Endothelial cell of umbilical vein (primary cell): ENCODE measurements around the gene IFITM10. TPM values are rescaled to one million over a fixed set of nuclear protein-coding genes. Genes with fewer than 3 reads are reported as not detected.

Source experiments
- BruUV-seq: library from RNA; stranded (reverse); fragments of 400-500 nt; replicated peaks from 2 replicates; lab custom pipeline; 2021; lab: Mats Ljungman, UMichigan
- CTCF ChIA-PET: fragments of 300-600, 350-600 bp; sonication (Branson Sonifier 250); formaldehyde crosslinking; loops from one replicate; lab custom pipeline; 2021; ENCODE audit warnings: antibody characterized with exemption, inconsistent platforms; lab: Charles Lee
- POLR2A ChIA-PET: fragments of 300-600, 350-600 bp; sonication (Branson Sonifier 250); formaldehyde crosslinking; loops from one replicate; lab custom pipeline; 2021; ENCODE audit warnings: antibody characterized with exemption, inconsistent platforms; lab: Charles Lee
- DNase-seq: peaks from one replicate; pipeline ENCODE4 v3.0.0-alpha.2; 2011; ENCODE audit warnings: low read depth, low spot score
- FAIRE-seq: peaks from 2 replicates; lab custom pipeline; 2011; peaks lifted over from hg19 to GRCh38; lab: Jason Lieb, UNC
- H2AFZ ChIP-seq: 2 replicates; pipeline ENCODE4 v1.6.0; 2012; ENCODE audit warnings: low read depth, low read length, control low read depth, inconsistent platforms
- H3K27ac ChIP-seq: 2 replicates; pipeline ENCODE4 v1.5.1; 2011; ENCODE audit warnings: low read depth, mild to moderate bottlenecking, control low read depth, low read length, moderate library complexity; ENCODE audit not compliant: insufficient read depth
- H3K27me3 ChIP-seq, 2 experiments: 2 replicates each; pipeline versions ENCODE4 v1.6.0 to v1.6.1; 2011; ENCODE audit warnings: low read length in 2 of 2, mixed read lengths in 1 of 2; ENCODE audit not compliant: control insufficient read depth in 2 of 2, insufficient read depth in 2 of 2
- H3K36me3 ChIP-seq, 2 experiments: 2 replicates in 1 of 2; 3 replicates in 1 of 2; pipeline ENCODE4 v1.5.1; 2011; ENCODE audit warnings: low read length in 2 of 2, mild to moderate bottlenecking in 1 of 2, moderate library complexity in 1 of 2; ENCODE audit not compliant: control insufficient read depth in 2 of 2, insufficient read depth in 2 of 2; ENCODE audit errors: extremely low read depth in 1 of 2
- H3K4me1 ChIP-seq: 3 replicates; pipeline ENCODE4 v1.5.1; 2011; ENCODE audit warnings: mild to moderate bottlenecking, low read length; ENCODE audit not compliant: control insufficient read depth, insufficient read depth; ENCODE audit errors: extremely low read depth
- H3K4me2 ChIP-seq: 2 replicates; pipeline ENCODE4 v1.6.1; 2011; ENCODE audit warnings: low read length, control low read depth, mixed read lengths; ENCODE audit not compliant: insufficient read depth
- H3K4me3 ChIP-seq, 3 experiments: fragments of 200-600 bp in 1 of 3; sonication (generic), shearing (Covaris generic) in 1 of 3; replicated peaks in 1 of 3; 2 replicates each; pipeline ENCODE4 v1.5.1; 2011 to 2016; ENCODE audit warnings: control low read depth in 3 of 3, low read length in 3 of 3, mild to moderate bottlenecking in 2 of 3, inconsistent platforms in 1 of 3, low read depth in 1 of 3, moderate library complexity in 1 of 3; ENCODE audit not compliant: insufficient read depth in 1 of 3
- H3K79me2 ChIP-seq: 2 replicates; pipeline ENCODE4 v1.6.0; 2012; ENCODE audit warnings: low read length, inconsistent platforms; ENCODE audit not compliant: control insufficient read depth, insufficient read depth
- H3K9ac ChIP-seq: replicated peaks from 2 replicates; pipeline ENCODE3; 2011; ENCODE audit warnings: low read length, control low read depth; ENCODE audit not compliant: insufficient read depth; ENCODE audit errors: extremely low read depth
- H3K9me1 ChIP-seq: replicated peaks from 3 replicates; pipeline ENCODE4 v1.6.0; 2011; ENCODE audit warnings: mild to moderate bottlenecking, low read length; ENCODE audit not compliant: control insufficient read depth, insufficient read depth; ENCODE audit errors: extremely low read depth
- H3K9me3 ChIP-seq: replicated peaks from 2 replicates; pipeline ENCODE4 v1.5.1; 2012; ENCODE audit warnings: low read length, inconsistent platforms; ENCODE audit not compliant: control insufficient read depth, insufficient read depth
- H4K20me1 ChIP-seq: replicated peaks from 2 replicates; pipeline ENCODE3; 2011; ENCODE audit warnings: mild to moderate bottlenecking, low read length; ENCODE audit not compliant: control insufficient read depth, insufficient read depth; ENCODE audit errors: extremely low read depth
- EZH2 ChIP-seq: IDR thresholded peaks from 2 replicates; pipeline ENCODE4 v1.6.1; 2012; ENCODE audit warnings: borderline replicate concordance, low read depth, mild to moderate bottlenecking, moderate library complexity, low read length, inconsistent platforms; ENCODE audit not compliant: severe bottlenecking
- FOS ChIP-seq: IDR thresholded peaks from 2 replicates; pipeline ENCODE4 v1.6.1; 2011; ENCODE audit warnings: mild to moderate bottlenecking, low read length, moderate library complexity, borderline replicate concordance; ENCODE audit not compliant: insufficient read depth
- GATA2 ChIP-seq: IDR thresholded peaks from 2 replicates; pipeline ENCODE4 v1.7.0; 2011; ENCODE audit warnings: low read depth, mild to moderate bottlenecking, moderate library complexity, mixed read lengths, low read length; ENCODE audit not compliant: insufficient read length, insufficient read depth
- JUN ChIP-seq: IDR thresholded peaks from 2 replicates; pipeline ENCODE4 v1.6.1; 2011; ENCODE audit warnings: borderline replicate concordance, low read depth; ENCODE audit not compliant: insufficient read length, insufficient read depth
- MYC ChIP-seq: IDR thresholded peaks from one replicate; pipeline ENCODE4 v1.6.1; 2011; ENCODE audit warnings: mild to moderate bottlenecking, low read depth, low read length
- POLR2A ChIP-seq: IDR thresholded peaks from 2 replicates; pipeline ENCODE4 v1.6.1; 2012; ENCODE audit warnings: low read depth, mild to moderate bottlenecking, control low read depth, low read length
- POLR2AphosphoS5 ChIP-seq: IDR thresholded peaks from 2 replicates; pipeline ENCODE4 v1.6.1; 2012; ENCODE audit warnings: low read depth, mild to moderate bottlenecking, control low read depth, low read length, moderate library complexity; ENCODE audit not compliant: insufficient read depth
- dilution Hi-C: fragments of 300-500 bp; cut with MboI; formaldehyde crosslinking; loops from one replicate; pipeline ENCODE4 v1.15.0; 2019; ENCODE audit warnings: low sequenced_read_pairs; ENCODE audit not compliant: extremely low pct_ligation_motif_present
- intact Hi-C: fragments of 100-400 bp; cut with micrococcal nuclease; formaldehyde crosslinking; loops from one replicate; pipeline ENCODE4 v1.10.0; 2022
- polyA plus RNA-seq, 4 experiments: library from polyadenylated mRNA; depleted of rRNA in 3 of 4; stranded (reverse) in 3 of 4; unstranded in 1 of 4; fragments of >200 nt; gene quantifications; 2 replicates each; pipeline versions ENCODE4 v1.2.1 to v1.2.3, GENCODE V29; 2011 to 2012; ENCODE audit warnings: missing spikeins in 1 of 4
- total RNA-seq: library from RNA; stranded (reverse); gene quantifications from 2 replicates; pipeline ENCODE4 v1.2.3, GENCODE V29; 2021
- TF ChIP-seq, protein P1 (sequence below): IDR thresholded peaks from 2 replicates; pipeline ENCODE4 v1.6.1; 2011; ENCODE audit not compliant: insufficient read depth, insufficient read length
- TF ChIP-seq, protein P2 (sequence below), 2 donors: IDR thresholded peaks; 1 replicate in 1 of 2; 2 replicates in 1 of 2; pipeline ENCODE4 v1.5.1; 2011; ENCODE audit warnings: low read length in 2 of 2, mild to moderate bottlenecking in 2 of 2, moderate library complexity in 2 of 2, control low read depth in 1 of 2, inconsistent platforms in 1 of 2, low read depth in 1 of 2; ENCODE audit not compliant: insufficient read depth in 1 of 2; ENCODE audit errors: extremely low read depth in 1 of 2

The IFITM10 gene
- total and polyA plus RNA-seq, 2 donors (not counting 3 experiments of a cell fraction or from before 2014, with no cell fraction given): 0.04 to 0.66 TPM

DNA sequence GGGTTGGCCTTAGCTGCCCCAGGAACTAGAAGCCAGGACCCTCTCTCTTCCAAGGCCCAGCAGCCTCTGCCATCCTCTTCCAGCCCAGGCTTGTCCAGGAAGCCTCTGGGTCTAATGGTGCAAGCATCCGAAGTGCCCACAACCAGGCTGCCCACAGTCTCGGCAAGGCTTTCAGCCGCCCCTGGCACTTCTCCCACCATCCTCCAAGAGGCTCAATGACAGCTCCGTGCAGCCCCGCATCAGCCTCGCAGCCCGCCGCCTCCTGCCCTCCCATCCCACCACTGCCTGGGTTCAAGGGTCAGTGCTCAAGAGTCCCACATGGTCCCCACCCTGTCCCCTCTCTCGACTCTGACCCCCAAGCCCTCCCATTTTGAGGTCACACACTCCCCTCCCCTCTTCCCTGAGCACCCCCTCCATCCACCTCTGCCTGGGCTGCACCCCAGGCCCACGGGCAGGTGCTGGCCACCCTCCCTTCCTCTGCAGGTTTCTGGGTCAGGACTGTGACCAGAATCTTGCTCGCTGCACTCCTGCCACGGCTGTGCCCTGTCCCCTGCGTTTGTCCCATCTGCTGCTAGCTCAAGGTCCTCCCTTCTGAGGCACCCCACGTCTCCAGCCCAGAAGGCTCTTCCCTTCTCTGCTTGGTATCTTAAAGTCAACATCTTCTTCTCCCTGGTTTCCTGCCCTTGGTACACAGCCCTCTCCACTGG, 17.2 kb downstream of the IFITM10 start:
- POLR2A ChIA-PET: no interaction called here

DNA sequence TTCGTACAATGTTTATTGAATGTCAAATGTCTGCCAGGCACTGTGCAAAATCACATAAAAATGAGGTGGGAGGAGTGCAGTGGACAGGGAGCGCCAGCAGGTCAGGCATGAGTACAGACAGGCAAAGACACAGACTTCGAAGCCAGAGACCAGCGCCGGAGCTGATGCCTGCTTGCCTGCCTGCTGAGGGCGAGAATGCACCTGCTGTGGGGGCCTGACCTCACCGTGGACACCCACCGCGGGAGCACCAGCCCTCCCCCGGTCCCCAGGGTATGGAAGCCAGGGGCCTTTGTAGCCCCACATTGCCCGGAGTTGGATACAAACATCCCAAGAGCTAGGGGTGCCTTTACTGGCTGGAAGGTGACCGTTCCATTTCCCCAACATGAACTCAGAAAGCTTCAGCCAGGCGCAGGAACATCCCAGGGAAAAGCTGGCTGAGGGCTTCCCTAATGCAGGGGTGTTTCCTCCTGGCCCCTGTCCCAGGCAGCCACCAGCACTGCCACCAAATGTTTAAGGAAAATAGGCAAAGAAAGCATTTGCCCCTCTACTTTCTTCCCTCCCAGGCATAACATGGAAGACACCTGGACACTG, 17.9 kb downstream of the IFITM10 start:
- FAIRE-seq (no peak), DNase-seq (no peak)
- no peaks in the 10 kb centered on the region for H3K9me1 ChIP-seq
- H3K79me2 ChIP-seq: no peaks in the 10 kb centered on the region
- no peak overlapping the region for H3K27ac ChIP-seq
- no peak for TF ChIP-seq JUN
- no peak for TF ChIP-seq FOS
- TF ChIP-seq, protein P1, sequence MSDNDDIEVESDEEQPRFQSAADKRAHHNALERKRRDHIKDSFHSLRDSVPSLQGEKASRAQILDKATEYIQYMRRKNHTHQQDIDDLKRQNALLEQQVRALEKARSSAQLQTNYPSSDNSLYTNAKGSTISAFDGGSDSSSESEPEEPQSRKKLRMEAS: no peak
- TF ChIP-seq GATA2: no peak
- TF ChIP-seq EZH2: no peak
- no peak for TF ChIP-seq POLR2A
- no peak for TF ChIP-seq POLR2AphosphoS5
- TF ChIP-seq, protein P2, sequence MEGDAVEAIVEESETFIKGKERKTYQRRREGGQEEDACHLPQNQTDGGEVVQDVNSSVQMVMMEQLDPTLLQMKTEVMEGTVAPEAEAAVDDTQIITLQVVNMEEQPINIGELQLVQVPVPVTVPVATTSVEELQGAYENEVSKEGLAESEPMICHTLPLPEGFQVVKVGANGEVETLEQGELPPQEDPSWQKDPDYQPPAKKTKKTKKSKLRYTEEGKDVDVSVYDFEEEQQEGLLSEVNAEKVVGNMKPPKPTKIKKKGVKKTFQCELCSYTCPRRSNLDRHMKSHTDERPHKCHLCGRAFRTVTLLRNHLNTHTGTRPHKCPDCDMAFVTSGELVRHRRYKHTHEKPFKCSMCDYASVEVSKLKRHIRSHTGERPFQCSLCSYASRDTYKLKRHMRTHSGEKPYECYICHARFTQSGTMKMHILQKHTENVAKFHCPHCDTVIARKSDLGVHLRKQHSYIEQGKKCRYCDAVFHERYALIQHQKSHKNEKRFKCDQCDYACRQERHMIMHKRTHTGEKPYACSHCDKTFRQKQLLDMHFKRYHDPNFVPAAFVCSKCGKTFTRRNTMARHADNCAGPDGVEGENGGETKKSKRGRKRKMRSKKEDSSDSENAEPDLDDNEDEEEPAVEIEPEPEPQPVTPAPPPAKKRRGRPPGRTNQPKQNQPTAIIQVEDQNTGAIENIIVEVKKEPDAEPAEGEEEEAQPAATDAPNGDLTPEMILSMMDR (IDR thresholded peaks at IDR 0.05; ENCODE audit: extremely low read depth in 1 of 2, insufficient read depth in 1 of 2, low read depth in 1 of 2, low read length in 2 of 2): no peak
- TF ChIP-seq MYC: no peak
- no peaks in the 10 kb centered on the region for H3K36me3 ChIP-seq
- no peak overlapping the region for H3K9ac ChIP-seq
- H3K9me3 ChIP-seq: no peaks in the 10 kb centered on the region
- ChIA-PET CTCF (interaction anchor here (1.4 kb wide), 1 partner anchor 14 kb away, joined by 4 read pairs; no protein-coding TSS in a partner anchor), POLR2A (no interaction called here)
- no peak overlapping the region for H3K4me2 ChIP-seq
- H3K27me3 ChIP-seq: no peaks in the 10 kb centered on the region
- dilution Hi-C loops (no loop called here), intact Hi-C loops (no loop called here)
- no peaks in the 10 kb centered on the region for H3K4me1 ChIP-seq
- H3K4me3 ChIP-seq: no peak overlapping the region
- no peaks in the 10 kb centered on the region for H4K20me1 ChIP-seq
- H2AFZ ChIP-seq: no peak overlapping the region
- BruUV-seq: no TSS peak

More for the DNA sequence above, 17.2 kb downstream of the IFITM10 start:
- H3K4me3 ChIP-seq: no peak overlapping the region
- H3K79me2 ChIP-seq: no peaks in the 10 kb centered on the region
- no peak overlapping the region for H3K9ac ChIP-seq
- no peak for FAIRE-seq
- no peaks in the 10 kb centered on the region for H3K27me3 ChIP-seq
- dilution Hi-C loops: no loop called here
- H3K9me1 ChIP-seq: no peaks in the 10 kb centered on the region
- no peak overlapping the region for H3K27ac ChIP-seq
- no TSS peak for BruUV-seq
- no peak for DNase-seq
- TF ChIP-seq, protein P1: no peak
- TF ChIP-seq JUN: no peak
- H2AFZ ChIP-seq: no peak overlapping the region
- CTCF ChIA-PET: interaction anchor here (1.4 to 1.8 kb wide), 2 partner anchors 15 to 39 kb away, joined by 4 to 5 read pairs; no protein-coding TSS in a partner anchor
- H4K20me1 ChIP-seq: no peaks in the 10 kb centered on the region
- intact Hi-C loops: no loop called here
- no peaks in the 10 kb centered on the region for H3K9me3 ChIP-seq
- no peaks in the 10 kb centered on the region for H3K4me1 ChIP-seq
- H3K4me2 ChIP-seq: no peak overlapping the region
- no peaks in the 10 kb centered on the region for H3K36me3 ChIP-seq
